ENCODE measurements around the gene MOB3B. TPM values are rescaled to one million over a fixed set of nuclear protein-coding genes. Genes with fewer than 3 reads are reported as not detected.

MOB3B gene
- total and polyA plus RNA-seq, 11 donors: 0.42 to 2.8 (median 1.8) TPM

- H3K36me3 ChIP-seq: peaks cover 3 to 96% (median 73%) of the 10 kb centered on the region in 9 donors
- peaks cover 0 to 17% (median 0%) of the 10 kb centered on the region in 12 donors for H3K4me1 ChIP-seq
- no peak overlapping the region for H3K27ac ChIP-seq
- no peaks in the 10 kb centered on the region for H3K9me3 ChIP-seq
- WGBS, 4 donors: 74 to 82% (median 81%) methylated on average over 3 of the region's 3 CpGs
- DNase-seq (no peak), ATAC-seq (no peak)
- H3K27me3 ChIP-seq: no peaks in the 10 kb centered on the region
- H3K4me3 ChIP-seq: no peak overlapping the region
- TF ChIP-seq POLR2A (IDR thresholded peaks at IDR 0.05) (no peak), CTCF (IDR thresholded peaks at IDR 0.05) (no peak)
- intact Hi-C loops (cut with DNase I): no loop called here
Observed at GRCh38 chr9:27561685-27562084, 32.1 kb upstream of the MOB3B start.

GRCh38 chr9:27560457-27560856 is 30.8 kb upstream of the MOB3B start:
- Histone ChIP-seq H3K9me3 (no peaks in the 10 kb centered on the region), H3K27me3 (no peaks in the 10 kb centered on the region), H3K4me1 (peaks cover 0 to 5% (median 0%) of the 10 kb centered on the region in 12 donors), H3K27ac (no peak overlapping the region), H3K4me3 (no peak overlapping the region), H3K36me3 (peaks cover 3 to 98% (median 77%) of the 10 kb centered on the region in 9 donors)
- no peak for ATAC-seq
- DNase-seq: no peak
- intact Hi-C loops (cut with DNase I): no loop called here
- TF ChIP-seq POLR2A (IDR thresholded peaks at IDR 0.05): no peak
- TF ChIP-seq CTCF (IDR thresholded peaks at IDR 0.05): no peak

GRCh38 chr9:27558307-27558706 is 28.7 kb upstream of the MOB3B start:
- no peaks in the 10 kb centered on the region for H3K9me3 ChIP-seq
- no peaks in the 10 kb centered on the region for H3K4me1 ChIP-seq
- no peak for DNase-seq
- H3K36me3 ChIP-seq: peaks cover 3 to 100% (median 92%) of the 10 kb centered on the region in 9 donors
- TF ChIP-seq CTCF (IDR thresholded peaks at IDR 0.05) (no peak), POLR2A (IDR thresholded peaks at IDR 0.05) (no peak)
- ATAC-seq: no peak
- no peak overlapping the region for H3K27ac ChIP-seq
- intact Hi-C loops (cut with DNase I): loop anchor here in 1 of 10 donors (10.0 kb wide), 1 partner anchor 534 kb away; no protein-coding TSS in a partner anchor
- no peaks in the 10 kb centered on the region for H3K27me3 ChIP-seq
- H3K4me3 ChIP-seq: no peak overlapping the region

- H3K4me1 ChIP-seq: no peaks in the 10 kb centered on the region
- no peak overlapping the region for H3K27ac ChIP-seq
- intact Hi-C loops (cut with DNase I): loop anchor here in 1 of 10 donors (10.0 kb wide), 1 partner anchor 532 kb away; no protein-coding TSS in a partner anchor
- H3K36me3 ChIP-seq: peaks cover 3 to 100% (median 97%) of the 10 kb centered on the region in 9 donors
- DNase-seq (no peak), ATAC-seq (no peak)
- no peak overlapping the region for H3K4me3 ChIP-seq
- H3K9me3 ChIP-seq: no peaks in the 10 kb centered on the region
- no peaks in the 10 kb centered on the region for H3K27me3 ChIP-seq
- 90 to 95% (median 93%) methylated on average over 8 of the region's 8 CpGs for WGBS, 4 donors
- TF ChIP-seq CTCF (IDR thresholded peaks at IDR 0.05) (no peak), POLR2A (IDR thresholded peaks at IDR 0.05) (no peak)
Observed at GRCh38 chr9:27556470-27556869, 26.9 kb upstream of the MOB3B start.
